Ovary (tissue), 9 donors: ENCODE data around the gene TP73. TPM values are rescaled to one million over a fixed set of nuclear protein-coding genes. Genes with fewer than 3 reads are reported as not detected.

ENCODE experiments used
- DNase-seq, 5 donors: peaks; one replicate each; pipeline ENCODE4 v3.0.0-alpha.2; 2019 to 2020
- H3K27ac ChIP-seq, 2 donors: fragments of 200-600 bp; one replicate each; pipeline versions ENCODE4 v1.5.1 to v1.8.0; 2019 to 2022
- H3K27me3 ChIP-seq: fragments of 200-600 bp; one replicate; pipeline ENCODE4 v1.8.0; 2022
- H3K36me3 ChIP-seq: fragments of 200-600 bp; sonication (generic); one replicate; pipeline ENCODE4 v1.5.1; 2019
- H3K4me1 ChIP-seq: one replicate; pipeline ENCODE4 v1.8.1; 2013; ENCODE audit warnings: mild to moderate bottlenecking, moderate library complexity; ENCODE audit not compliant: insufficient read depth
- H3K4me3 ChIP-seq: fragments of 200-600 bp; sonication (generic); one replicate; pipeline ENCODE4 v1.5.1; 2017
- H3K9me3 ChIP-seq, 2 donors: fragments of 200-600 bp in 1 of 2; sonication (generic) in 1 of 2; one replicate each; pipeline versions ENCODE4 v1.5.1 to v1.8.1; 2013 to 2019; ENCODE audit warnings: mild to moderate bottlenecking in 1 of 2, moderate library complexity in 1 of 2
- EP300 ChIP-seq: sonication (generic); formaldehyde crosslinking; IDR thresholded peaks from one replicate; pipeline ENCODE4 v1.6.1; 2017; ENCODE audit warnings: antibody characterized with exemption
- POLR2A ChIP-seq: fragments of 450-650 bp; IDR thresholded peaks from one replicate; pipeline ENCODE4 v1.6.1; 2017; ENCODE audit warnings: antibody characterized with exemption, mild to moderate bottlenecking, moderate library complexity
- WGBS, 3 donors: extraction: QIAGEN DNeasy Blood & Tissue Kit in 1 of 3; methylation state at CpG; one replicate each; pipeline versions ENCODE4 v1.1.5 to v1.1.7; 2013 to 2017; 5-methylcytosine and 5-hydroxymethylcytosine counted together
- intact Hi-C, 4 donors: fragments of 100-400 bp; cut with DNase I; formaldehyde crosslinking; loops; one replicate each; pipeline versions ENCODE4 v1.11.0 to v1.15.1; 2022 to 2023
- polyA plus RNA-seq, 2 donors: library from polyadenylated mRNA; stranded (reverse); fragments of 200-250 nt in 1 of 2; fragments of 350-450 nt in 1 of 2; fragmentation: Illumina TruSeq in 1 of 2; extraction: RNeasy Lipid Tissue Mini Kit (QIAGEN cat#74804) in 1 of 2; gene quantifications; one replicate each; pipeline ENCODE4 v1.2.3, GENCODE V29; 2013 to 2014
- total RNA-seq, 7 donors: library from RNA; depleted of rRNA in 2 of 7; stranded (reverse); fragments of >200 nt in 2 of 7; fragmentation: NEBNext Ultra II Directional in 3 of 7; extraction: Animal tissue kit (Norgen Biotek cat#: 25700) in 3 of 7; gene quantifications; one replicate each; pipeline versions ENCODE4 v1.1.0 to v1.2.4, GENCODE V29; 2016 to 2023
- TF ChIP-seq, protein P1 (sequence below), 3 donors: fragments of 450-650 bp in 2 of 3; fragments of 200-600 bp in 1 of 3; IDR thresholded peaks; one replicate each; pipeline versions ENCODE4 v1.5.1 to v1.8.0; 2016 to 2022; ENCODE audit warnings: antibody characterized with exemption in 3 of 3, mild to moderate bottlenecking in 1 of 3
- donor health status: DM: no; HTN: no; CAD: no; lungs with moderate emphysema.
- donor health status: DM: no; HTN: no; CAD: no.
- donor health status: Bipolar disorder and iron deficiency.
- donor health status: DM: yes; HTN: yes; CAD: no.
- donor health status: DM: no; HTN: no; CAD: no.
- donor health status: DM: yes; HTN: yes; CAD: no.

The TP73 gene
- total and polyA plus RNA-seq, 9 donors = 0.03 to 7.5 (median 0.42) TPM

- no peak overlapping the region for H3K4me3 ChIP-seq
- TF ChIP-seq, protein P1, sequence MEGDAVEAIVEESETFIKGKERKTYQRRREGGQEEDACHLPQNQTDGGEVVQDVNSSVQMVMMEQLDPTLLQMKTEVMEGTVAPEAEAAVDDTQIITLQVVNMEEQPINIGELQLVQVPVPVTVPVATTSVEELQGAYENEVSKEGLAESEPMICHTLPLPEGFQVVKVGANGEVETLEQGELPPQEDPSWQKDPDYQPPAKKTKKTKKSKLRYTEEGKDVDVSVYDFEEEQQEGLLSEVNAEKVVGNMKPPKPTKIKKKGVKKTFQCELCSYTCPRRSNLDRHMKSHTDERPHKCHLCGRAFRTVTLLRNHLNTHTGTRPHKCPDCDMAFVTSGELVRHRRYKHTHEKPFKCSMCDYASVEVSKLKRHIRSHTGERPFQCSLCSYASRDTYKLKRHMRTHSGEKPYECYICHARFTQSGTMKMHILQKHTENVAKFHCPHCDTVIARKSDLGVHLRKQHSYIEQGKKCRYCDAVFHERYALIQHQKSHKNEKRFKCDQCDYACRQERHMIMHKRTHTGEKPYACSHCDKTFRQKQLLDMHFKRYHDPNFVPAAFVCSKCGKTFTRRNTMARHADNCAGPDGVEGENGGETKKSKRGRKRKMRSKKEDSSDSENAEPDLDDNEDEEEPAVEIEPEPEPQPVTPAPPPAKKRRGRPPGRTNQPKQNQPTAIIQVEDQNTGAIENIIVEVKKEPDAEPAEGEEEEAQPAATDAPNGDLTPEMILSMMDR (IDR thresholded peaks at IDR 0.05) = no peak
- TF ChIP-seq EP300 (no peak), POLR2A (no peak)
- DNase-seq = no peak
- intact Hi-C loops = no loop called here
- no peaks in the 10 kb centered on the region for H3K9me3 ChIP-seq
- H3K27ac ChIP-seq = no peak overlapping the region
- WGBS, 3 donors = 60 to 66% (median 65%) methylated on average over 12 of the region's 12 CpGs
- no peaks in the 10 kb centered on the region for H3K36me3 ChIP-seq
- no peaks in the 10 kb centered on the region for H3K27me3 ChIP-seq
- H3K4me1 ChIP-seq = peaks cover 2% of the 10 kb centered on the region
These were observed 45.5 kb downstream of the TP73 start for GRCh38 chr1:3697810-3698209.

- Histone ChIP-seq H3K27ac (no peak overlapping the region), H3K4me3 (no peak overlapping the region), H3K36me3 (no peaks in the 10 kb centered on the region), H3K9me3 (no peaks in the 10 kb centered on the region), H3K27me3 (no peaks in the 10 kb centered on the region), H3K4me1 (peaks cover 2% of the 10 kb centered on the region)
- DNase-seq = no peak
- WGBS, 3 donors = 78 to 85% (median 83%) methylated on average over 28 to 29 of the region's 29 CpGs
- TF ChIP-seq EP300 (no peak), POLR2A (no peak)
- TF ChIP-seq, protein P1 (IDR thresholded peaks at IDR 0.05) = no peak
- intact Hi-C loops = no loop called here
These were observed 46.5 kb downstream of the TP73 start for GRCh38 chr1:3698660-3699408.

DNA sequence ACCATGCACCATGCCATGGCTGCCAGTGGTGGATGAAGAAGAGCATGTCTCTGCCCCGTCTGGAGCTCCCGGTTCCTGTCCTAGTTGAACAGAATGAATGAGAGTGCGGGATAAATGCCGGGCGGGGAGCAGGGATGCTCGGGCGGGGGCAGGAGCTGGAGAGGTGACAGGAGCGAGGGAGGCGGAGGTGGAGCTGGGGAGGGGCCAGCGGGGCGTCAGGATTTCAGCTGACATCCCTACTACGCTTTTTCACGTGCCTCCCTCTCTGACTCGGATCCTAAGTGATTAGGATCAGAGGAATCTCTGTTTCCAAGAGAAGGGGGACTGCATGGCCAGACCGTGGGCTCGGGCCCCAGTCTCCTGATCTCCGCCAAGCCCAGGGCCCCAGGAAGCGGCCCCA lies 47.3 kb downstream of the TP73 start:
- TF ChIP-seq POLR2A (no peak), EP300 (no peak)
- TF ChIP-seq, protein P1 (IDR thresholded peaks at IDR 0.05) = no peak
- Histone ChIP-seq H3K36me3 (no peaks in the 10 kb centered on the region), H3K27ac (no peak overlapping the region), H3K4me1 (peaks cover 2% of the 10 kb centered on the region), H3K27me3 (no peaks in the 10 kb centered on the region), H3K9me3 (no peaks in the 10 kb centered on the region), H3K4me3 (no peak overlapping the region)
- DNase-seq = no peak
- intact Hi-C loops = no loop called here
- 30 to 42% (median 32%) methylated on average over 18 of the region's 18 CpGs for WGBS, 3 donors

GRCh38 chr1:3700631-3701030 lies 48.3 kb downstream of the TP73 start:
- intact Hi-C loops = no loop called here
- H3K9me3 ChIP-seq = no peaks in the 10 kb centered on the region
- peaks cover 2% of the 10 kb centered on the region for H3K4me1 ChIP-seq
- WGBS, 3 donors = 74 to 87% (median 84%) methylated on average over 10 of the region's 10 CpGs
- H3K27ac ChIP-seq = no peak overlapping the region
- H3K27me3 ChIP-seq = no peaks in the 10 kb centered on the region
- TF ChIP-seq, protein P1 (IDR thresholded peaks at IDR 0.05) = no peak
- TF ChIP-seq POLR2A = no peak
- no peak for TF ChIP-seq EP300
- H3K36me3 ChIP-seq = no peaks in the 10 kb centered on the region
- no peak for DNase-seq
- H3K4me3 ChIP-seq = no peak overlapping the region
